Measurements from ENCODE around the gene SF3A2.
"Not testable (repeated sequence)": the region's sequence is repeated elsewhere in the genome, so short reads cannot be mapped to it uniquely, and the experiment has no call there.

The SF3A2 gene

DNA sequence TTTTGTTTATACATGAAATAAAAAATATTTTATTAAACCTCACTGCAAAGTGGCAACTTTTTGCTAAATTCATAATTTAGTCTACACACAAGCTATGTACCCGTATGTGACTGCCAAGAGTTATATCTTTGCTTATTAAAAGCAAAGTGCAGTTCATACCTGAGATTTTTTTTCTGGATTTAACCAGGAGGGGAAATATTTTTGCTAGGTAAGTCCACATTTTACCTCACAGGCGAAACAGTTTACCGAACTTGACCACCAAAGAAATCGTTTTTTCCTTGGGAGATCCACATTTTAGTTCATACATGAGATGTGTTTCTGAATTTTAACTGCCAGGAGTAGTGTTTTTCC is 31.8 kb downstream of the SF3A2 start:
- DNase-seq, result no peak
- in situ Hi-C loops (cut with MboI; ENCODE audit: low pct_unique_long_range_greater_than_20kb, low sequenced_read_pairs), result no loop called here

DNA sequence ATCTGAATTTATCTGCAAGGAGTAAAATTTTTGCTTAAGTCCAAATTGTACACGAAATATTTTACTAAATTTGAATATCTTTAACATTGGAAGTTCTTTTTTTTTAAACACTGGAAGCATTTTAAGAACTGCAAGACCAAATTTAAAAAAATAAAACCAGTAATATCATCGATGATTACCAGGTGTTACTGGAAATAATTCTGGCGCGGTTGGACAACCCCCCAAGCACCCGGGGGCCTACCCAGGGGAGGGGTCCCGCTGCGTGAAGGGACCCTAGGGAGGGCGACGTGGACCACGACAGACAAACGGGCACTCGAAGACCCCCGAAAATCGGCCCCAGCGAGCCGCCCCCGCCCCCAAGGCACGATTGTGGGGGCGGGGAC is 32.2 kb downstream of the SF3A2 start:
- DNase-seq, result no peak
- in situ Hi-C loops (cut with MboI; ENCODE audit: low pct_unique_long_range_greater_than_20kb, low sequenced_read_pairs), result no loop called here

DNA sequence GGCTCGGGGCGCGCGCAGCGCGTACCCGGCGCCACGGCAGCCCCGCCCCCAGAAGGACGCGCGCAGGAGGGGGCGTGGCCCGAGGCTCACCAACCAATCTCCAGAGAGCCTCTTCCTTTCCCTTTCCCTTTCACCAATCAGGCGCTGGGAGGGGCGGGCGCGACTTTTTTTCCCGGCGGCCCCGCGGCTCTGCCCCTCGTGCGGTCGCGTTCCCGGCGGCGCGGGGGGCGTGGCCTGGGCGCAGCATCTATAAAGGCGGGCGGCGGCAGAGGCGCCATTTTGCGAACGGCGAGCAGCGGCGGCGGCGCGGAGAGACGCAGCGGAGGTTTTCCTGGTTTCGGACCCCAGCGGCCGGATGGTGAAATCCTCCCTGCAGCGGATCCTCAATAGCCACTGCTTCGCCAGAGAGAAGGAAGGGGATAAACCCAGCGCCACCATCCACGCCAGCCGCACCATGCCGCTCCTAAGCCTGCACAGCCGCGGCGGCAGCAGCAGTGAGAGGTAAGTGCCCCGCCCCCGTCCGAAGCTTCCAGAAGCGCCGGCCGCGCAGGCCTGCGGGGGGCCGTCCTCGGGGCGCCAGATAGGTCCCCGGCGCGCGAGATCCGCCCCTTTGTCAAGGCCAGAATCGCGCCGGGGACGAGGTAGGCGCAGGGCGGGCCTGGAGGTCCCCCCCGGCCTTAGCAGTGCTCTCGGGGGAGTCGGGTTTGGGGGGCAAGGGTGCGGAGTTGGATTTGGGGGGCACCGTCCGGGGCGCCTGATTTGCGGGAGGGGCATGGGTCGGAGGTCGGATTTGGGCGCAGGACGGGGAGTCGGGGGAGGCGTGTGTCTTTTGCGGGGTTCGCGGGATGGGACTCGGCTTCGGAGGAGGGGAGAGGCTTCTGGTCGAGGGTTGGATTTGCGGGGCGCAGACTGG is 32.9 kb downstream of the SF3A2 start:
- peak; percentile 99 for DNase-seq
- in situ Hi-C loops (cut with MboI; ENCODE audit: low pct_unique_long_range_greater_than_20kb, low sequenced_read_pairs), result no loop called here

DNA sequence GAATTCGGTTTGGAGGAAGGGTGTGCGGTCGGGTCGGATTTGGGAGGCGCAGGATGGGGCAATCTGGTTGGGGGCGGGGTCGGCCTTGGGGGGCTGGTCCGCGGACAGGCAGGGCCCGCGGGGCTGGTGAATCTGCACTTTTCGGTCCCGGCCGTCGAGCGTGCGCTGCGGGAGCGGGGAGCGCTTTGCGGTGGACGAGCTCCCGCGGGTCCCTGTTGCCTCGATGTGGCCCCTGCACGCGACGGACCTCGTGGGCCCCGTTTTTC is 33.5 kb downstream of the SF3A2 start:
- DNase-seq, result no peak
- in situ Hi-C loops (cut with MboI; ENCODE audit: low pct_unique_long_range_greater_than_20kb, low sequenced_read_pairs), result no loop called here

GRCh38 chr19:2270423-2271233 is 34.0 kb downstream of the SF3A2 start:
- DNase-seq, result peak; percentile 90
- in situ Hi-C loops (cut with MboI; ENCODE audit: low pct_unique_long_range_greater_than_20kb, low sequenced_read_pairs), result no loop called here

GRCh38 chr19:2271234-2272103 is 34.8 kb downstream of the SF3A2 start:
- in situ Hi-C loops (cut with MboI; ENCODE audit: low pct_unique_long_range_greater_than_20kb, low sequenced_read_pairs), result no loop called here
- DNase-seq, result no peak

DNA sequence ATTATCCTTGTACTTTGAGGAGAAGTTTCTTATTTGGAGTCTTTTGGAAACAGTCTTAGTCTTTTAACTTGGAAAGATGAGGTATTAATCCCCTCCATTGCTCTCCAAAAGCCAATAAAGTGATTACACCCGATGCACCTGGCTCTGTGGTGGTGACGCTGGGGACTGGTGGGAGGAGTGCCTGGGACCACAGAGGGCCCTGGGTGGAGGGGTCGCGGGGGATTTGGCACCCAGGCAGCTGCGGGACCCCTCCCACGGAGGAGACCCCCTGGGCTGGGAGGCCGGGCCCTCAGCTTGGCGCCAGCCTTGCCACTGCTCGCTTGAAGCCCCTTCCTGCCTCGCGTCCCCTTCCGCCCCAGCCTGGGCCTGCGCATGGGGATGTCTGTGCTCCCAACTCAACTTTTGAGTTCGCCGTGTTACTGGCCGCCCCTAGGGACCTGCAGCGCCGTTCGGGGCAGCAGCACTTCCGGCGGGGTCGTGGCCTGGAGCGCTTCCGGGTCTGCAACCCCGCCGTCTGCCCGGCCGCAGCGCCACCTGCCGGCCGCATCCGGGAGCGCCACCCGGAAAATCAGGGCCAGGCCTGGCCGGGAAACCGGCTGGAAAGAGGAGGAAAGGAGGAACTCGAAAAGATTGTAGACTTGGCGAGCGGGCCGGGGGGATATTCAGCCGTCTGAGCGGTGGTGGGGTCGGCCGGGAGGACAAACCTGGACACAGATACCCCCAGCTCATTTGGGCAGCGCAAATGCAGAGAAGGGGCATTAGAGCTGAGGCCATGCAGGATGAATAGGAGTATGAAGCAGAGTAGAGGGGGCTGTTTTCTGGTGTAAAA is 36.9 kb downstream of the SF3A2 start:
- in situ Hi-C loops (cut with MboI; ENCODE audit: low pct_unique_long_range_greater_than_20kb, low sequenced_read_pairs), result no loop called here
- DNase-seq, result peak; percentile 94

GRCh38 chr19:2274185-2274711 is 37.6 kb downstream of the SF3A2 start:
- in situ Hi-C loops (cut with MboI; ENCODE audit: low pct_unique_long_range_greater_than_20kb, low sequenced_read_pairs), result no loop called here
- no peak for DNase-seq

GRCh38 chr19:2274931-2275535 is 38.4 kb downstream of the SF3A2 start:
- peak; percentile 86 for DNase-seq
- in situ Hi-C loops (cut with MboI; ENCODE audit: low pct_unique_long_range_greater_than_20kb, low sequenced_read_pairs), result no loop called here

GRCh38 chr19:2275588-2276428 is 39.2 kb downstream of the SF3A2 start:
- no peak for DNase-seq
- in situ Hi-C loops (cut with MboI; ENCODE audit: low pct_unique_long_range_greater_than_20kb, low sequenced_read_pairs), result no loop called here

GRCh38 chr19:2276429-2276986 is 39.9 kb downstream of the SF3A2 start:
- in situ Hi-C loops (cut with MboI; ENCODE audit: low pct_unique_long_range_greater_than_20kb, low sequenced_read_pairs), result no loop called here
- DNase-seq, result no peak

DNA sequence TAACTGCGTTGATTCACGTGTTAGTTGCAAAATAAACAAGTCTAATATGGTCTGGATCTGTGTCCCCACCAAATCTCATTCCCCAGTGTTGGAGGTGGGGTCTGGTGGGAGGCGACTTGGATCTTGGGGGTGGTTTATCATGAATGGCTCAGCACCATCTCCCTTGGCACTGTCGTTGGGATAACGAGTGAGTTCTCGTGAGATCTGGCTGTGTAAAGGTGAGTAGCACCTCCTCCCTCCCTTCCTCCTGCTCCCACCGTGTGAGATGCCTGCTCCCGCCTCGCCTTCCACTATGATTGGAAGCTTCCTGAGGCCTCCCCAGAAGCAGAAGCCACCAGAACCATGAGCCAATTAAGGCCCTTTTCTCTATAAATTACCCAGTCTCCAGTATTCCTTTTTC is 40.5 kb downstream of the SF3A2 start:
- in situ Hi-C loops (cut with MboI; ENCODE audit: low pct_unique_long_range_greater_than_20kb, low sequenced_read_pairs), result no loop called here
- DNase-seq, result no peak

DNA sequence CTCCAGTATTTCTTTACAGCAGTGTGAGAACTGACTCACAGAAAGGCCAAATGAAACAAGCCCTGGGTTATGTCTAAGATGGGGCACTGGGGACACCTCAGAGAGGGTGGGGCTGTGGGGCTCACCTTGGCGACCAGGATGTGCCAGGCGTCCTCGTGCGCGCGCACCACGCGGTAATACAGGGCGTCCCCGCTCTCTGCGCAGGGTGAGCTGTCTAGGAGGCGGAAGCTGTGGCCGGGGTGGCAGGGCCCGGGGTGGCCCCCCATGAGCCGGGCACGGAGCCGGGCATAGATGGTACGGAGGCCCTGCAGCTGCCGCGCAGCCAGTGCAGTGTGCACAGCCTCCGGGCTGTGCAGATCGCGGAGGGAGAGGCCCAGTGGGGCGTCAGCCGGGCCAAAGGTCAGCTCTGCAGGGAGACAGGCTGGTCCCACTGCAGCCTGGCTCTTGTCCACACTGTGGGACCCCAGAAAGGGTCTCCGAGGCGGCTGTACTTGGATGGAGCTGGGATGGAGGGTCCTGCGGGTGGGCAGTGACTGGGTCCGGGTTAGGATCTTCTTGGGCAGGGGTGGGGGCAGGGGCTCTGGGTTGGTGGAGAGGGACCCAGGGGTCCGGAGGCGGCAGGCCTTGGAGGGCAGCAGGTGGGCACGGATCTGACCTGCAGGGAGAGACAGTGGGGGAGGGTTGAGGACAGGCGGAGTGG is 42.0 kb downstream of the SF3A2 start:
- no peak for DNase-seq
- in situ Hi-C loops (cut with MboI; ENCODE audit: low pct_unique_long_range_greater_than_20kb, low sequenced_read_pairs), result no loop called here

DNA sequence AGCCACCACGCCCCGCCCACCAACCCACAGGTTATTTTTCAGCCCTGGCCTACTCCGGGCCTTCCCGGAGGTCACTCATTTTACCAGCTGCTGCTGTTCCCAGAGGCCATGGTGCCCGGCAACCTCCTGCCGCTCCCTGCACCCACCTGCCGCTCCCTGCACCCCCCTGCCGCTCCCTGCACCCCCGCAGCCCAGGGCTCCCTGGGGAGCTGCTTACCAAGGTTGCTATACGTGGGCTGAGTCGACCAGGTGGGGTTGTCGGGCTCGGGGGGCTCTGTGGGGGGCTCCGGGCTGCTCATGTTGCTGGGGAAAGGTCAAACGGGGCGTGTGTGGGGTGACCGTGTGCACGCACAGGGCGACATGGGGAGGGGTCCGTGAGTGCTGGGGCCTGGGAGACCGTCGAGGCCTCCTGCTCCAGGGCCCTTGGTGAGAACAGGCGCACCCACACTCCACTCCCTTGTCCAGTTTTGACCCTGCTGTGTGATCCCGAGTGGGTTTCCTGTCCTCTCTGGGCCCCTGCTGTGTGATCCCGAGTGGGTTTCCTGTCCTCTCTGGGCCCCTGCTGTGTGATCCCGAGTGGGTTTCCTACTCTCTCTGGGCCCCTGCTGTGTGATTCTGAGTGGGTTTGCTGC is 44.1 kb downstream of the SF3A2 start:
- in situ Hi-C loops (cut with MboI; ENCODE audit: low pct_unique_long_range_greater_than_20kb, low sequenced_read_pairs), result no loop called here

GRCh38 chr19:2281265-2282061 is 44.8 kb downstream of the SF3A2 start:
- in situ Hi-C loops (cut with MboI; ENCODE audit: low pct_unique_long_range_greater_than_20kb, low sequenced_read_pairs); DNase-seq: not testable (repeated sequence)

More for the DNA sequence above, 44.1 kb downstream of the SF3A2 start:
- DNase-seq, result no peak

Data from KBM-7 (cell line).